GM12873 (cell line): ENCODE data around the gene ARHGAP30.

Experiments used
- TF ChIP-seq, protein P1 (sequence below): IDR thresholded peaks from 2 replicates; pipeline ENCODE4 v1.5.1; 2012; ENCODE audit warnings: low read depth, mild to moderate bottlenecking, moderate library complexity, low read length, control low read depth; ENCODE audit not compliant: insufficient read depth; ENCODE audit errors: missing control alignments

The ARHGAP30 gene

DNA sequence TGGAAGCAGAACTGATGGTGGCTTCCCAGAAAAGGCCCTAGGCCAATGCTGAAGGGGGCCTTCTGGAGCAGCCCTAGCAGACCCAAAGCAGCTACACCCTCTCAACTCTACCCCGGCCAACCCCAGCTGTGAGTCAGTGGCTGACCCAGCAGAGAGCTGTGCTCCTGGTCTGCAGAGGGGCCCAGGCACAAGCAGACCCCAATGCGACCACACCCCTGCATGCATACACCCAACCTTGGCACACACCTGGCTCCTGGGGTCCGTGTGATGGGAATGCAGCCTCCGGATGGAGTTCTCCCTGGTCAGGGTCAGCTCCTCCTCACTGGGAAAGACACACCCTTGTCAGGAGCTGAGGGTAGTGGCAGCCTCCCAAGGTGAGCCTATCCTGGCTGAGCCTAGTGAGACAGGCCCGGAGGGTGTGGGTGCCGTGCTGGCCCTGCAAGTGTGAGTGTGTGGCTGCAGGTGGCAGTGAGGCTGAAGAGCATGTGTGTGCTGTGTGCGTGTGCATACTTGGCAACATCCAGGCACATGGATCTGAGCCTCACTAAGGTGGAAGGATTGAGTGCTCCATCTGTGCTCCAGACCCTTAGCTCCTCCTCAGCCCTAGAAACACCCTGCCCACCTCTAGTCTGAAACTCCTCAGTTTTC, 3.9 kb upstream of the ARHGAP30 start:
- TF ChIP-seq, protein P1, sequence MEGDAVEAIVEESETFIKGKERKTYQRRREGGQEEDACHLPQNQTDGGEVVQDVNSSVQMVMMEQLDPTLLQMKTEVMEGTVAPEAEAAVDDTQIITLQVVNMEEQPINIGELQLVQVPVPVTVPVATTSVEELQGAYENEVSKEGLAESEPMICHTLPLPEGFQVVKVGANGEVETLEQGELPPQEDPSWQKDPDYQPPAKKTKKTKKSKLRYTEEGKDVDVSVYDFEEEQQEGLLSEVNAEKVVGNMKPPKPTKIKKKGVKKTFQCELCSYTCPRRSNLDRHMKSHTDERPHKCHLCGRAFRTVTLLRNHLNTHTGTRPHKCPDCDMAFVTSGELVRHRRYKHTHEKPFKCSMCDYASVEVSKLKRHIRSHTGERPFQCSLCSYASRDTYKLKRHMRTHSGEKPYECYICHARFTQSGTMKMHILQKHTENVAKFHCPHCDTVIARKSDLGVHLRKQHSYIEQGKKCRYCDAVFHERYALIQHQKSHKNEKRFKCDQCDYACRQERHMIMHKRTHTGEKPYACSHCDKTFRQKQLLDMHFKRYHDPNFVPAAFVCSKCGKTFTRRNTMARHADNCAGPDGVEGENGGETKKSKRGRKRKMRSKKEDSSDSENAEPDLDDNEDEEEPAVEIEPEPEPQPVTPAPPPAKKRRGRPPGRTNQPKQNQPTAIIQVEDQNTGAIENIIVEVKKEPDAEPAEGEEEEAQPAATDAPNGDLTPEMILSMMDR = peak; percentile 16

DNA sequence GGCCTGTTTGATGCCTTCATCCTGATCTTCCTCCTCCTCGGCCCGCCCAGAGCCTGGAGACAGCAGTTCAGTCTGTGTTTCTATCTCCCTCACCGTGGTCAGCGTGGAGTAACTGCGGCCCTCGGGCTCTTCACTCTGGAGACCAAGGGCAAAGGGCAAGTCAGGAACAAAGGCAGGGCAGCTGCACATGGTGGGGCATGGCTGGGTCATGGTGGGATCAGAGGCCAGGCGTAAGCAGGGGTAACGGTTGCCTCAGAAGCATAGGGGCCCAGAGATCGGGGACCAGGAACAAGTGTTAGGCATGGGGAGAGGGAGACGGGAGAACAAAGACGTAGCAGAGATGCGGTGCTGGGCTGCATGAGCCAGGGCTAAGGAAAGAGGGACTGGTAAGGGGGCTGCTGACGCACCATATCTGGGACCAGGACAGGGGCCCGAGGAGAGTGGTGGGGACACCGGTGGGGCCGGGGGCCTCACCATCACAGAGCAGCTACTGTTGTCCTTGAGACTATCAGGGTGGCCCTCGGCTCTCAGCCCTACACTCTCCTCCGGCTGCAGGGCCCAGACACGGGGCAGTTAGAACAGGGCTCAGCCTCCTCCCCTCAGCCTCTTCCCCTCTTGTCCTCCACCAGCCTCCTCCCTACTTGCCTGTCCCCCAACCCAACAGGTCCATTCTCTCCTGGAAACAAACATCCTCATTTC, 3.2 kb upstream of the ARHGAP30 start:
- TF ChIP-seq, protein P1 = no peak

DNA sequence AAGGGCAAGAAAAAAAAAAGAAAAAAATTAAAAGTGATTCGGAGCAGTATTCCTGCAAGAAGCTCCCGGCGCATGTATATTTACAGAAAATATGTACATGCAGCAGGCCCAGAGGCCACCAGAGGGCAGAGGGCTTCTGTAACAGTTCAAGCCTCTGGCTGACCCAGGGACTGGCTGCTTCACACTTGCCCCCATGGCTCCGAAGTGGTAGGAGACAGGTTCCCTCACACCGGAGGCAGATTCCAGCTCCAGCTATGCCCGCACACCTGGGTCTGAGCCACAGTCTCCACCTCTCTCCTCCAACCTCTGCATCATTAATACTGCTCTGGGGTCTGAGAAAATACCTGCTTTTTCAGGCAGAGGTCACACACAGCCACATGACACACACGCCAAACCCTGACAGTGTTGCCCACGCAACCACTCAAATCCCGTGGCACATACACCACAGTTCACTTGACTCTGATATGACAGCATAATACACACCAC, 2.2 kb upstream of the ARHGAP30 start:
- TF ChIP-seq, protein P1 = peak; percentile 80

DNA sequence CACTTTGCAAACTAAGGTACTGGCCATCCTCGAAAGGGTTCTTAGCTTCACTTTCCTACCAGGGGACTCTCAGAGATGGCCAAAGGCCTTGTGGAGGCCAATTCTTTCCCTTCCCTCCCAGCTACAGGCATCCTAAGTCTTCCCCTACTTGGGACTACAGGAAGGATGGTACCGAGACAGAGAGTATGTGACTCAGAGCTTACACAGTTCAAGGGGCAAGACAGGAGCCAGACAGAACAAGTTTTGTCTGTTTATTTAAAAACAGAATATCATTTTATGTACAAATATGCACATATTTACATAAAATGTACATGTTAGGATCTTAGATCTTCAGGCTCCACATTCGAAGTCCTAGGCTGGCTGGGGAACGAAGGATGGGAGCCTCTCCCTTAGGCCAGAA, 1.1 kb upstream of the ARHGAP30 start:
- TF ChIP-seq, protein P1 = no peak

DNA sequence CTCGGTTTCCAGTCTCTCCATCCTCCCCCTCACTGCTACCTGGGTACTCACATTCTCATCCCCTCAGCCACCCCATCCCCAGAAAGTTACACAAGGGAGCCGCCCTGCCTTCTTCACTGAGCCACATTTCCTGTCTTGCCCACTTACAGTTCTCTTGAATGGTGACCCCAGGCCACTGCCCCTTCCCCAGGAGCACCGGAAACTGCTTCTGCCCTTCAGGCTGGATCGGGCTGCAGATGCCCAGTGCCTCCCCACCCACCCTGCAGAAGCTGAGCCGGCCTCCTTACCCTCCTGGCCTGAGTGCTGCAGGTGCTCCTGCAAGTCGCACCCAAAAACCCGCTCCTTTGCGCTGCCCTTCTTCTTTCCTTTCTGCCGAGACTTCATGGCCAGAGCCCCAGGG, 450 bp downstream of the ARHGAP30 start:
- TF ChIP-seq, protein P1 = no peak

DNA sequence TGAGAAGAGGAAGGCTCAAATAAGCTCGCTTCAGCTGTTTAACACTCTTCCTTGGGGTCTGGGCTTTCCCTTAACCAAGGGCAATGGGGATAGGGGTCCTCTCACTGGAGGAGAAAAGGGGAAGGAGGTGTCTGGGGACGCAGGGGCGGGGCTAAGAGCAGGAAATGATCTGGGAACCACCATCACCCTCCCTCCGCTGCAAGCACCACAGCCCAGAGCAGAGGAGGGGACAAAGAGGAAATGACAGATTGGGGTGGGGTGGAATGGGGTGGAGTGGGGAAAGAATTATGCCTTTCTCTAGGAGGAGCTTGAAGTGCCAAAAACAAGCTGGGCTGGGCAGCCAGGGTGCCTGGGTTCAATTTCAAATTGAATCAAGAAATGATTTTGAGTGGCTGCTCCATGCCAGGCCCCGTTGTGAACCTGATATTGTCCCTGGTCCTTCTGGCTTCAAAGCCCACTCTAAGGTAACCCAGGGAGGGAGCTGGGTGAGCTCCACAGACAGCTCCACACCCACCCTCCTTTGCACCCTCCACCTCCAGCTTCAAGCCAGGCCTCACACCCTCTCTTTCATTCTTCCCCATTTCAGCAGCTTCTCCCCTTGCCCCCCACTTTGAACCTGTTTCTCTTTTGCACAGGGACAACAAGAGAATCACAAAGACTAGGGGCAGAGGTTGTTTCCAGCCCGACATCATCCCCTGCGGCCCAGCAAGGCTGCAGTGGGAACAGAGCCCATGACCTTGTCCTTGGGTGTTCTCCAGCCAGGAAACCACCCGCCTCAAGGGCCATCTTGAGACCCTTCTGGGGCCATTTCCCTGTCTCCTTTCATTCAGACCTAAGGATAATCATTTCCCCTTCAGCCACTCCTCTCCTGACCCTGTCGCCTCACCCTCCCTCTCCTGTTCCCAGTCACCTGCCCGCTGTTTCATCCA, 1.1 kb downstream of the ARHGAP30 start:
- TF ChIP-seq, protein P1 = no peak

DNA sequence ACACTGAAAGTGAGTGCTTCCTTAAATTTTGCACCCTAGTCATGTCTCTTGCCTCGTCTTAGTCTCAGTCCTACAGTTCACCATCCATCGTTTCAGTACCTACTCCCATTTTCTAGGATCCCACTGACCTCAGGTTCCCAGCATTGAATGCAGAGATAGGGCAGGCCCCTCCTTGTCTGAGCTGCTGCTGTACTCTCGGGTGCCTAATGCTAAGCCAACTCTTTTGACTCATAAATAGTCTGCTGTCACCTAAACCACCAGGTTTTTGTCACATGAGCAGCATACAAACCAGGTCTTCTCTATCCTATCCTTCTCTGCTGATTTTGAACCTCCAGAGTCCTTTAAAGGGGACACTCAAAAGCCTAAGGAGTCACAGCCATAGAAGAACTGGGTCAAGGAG, 3.0 kb downstream of the ARHGAP30 start:
- TF ChIP-seq, protein P1 = no peak
